Measurements from ENCODE around the gene CCDC9B. TPM values are rescaled to one million over a fixed set of nuclear protein-coding genes. Genes with fewer than 3 reads are reported as not detected.
A peak's percentile ranks its signal among the peaks of the same experiment; 100 is the strongest.

The CCDC9B gene
- total RNA-seq, 1 donor from 2014 or later = 9.8 TPM

DNA sequence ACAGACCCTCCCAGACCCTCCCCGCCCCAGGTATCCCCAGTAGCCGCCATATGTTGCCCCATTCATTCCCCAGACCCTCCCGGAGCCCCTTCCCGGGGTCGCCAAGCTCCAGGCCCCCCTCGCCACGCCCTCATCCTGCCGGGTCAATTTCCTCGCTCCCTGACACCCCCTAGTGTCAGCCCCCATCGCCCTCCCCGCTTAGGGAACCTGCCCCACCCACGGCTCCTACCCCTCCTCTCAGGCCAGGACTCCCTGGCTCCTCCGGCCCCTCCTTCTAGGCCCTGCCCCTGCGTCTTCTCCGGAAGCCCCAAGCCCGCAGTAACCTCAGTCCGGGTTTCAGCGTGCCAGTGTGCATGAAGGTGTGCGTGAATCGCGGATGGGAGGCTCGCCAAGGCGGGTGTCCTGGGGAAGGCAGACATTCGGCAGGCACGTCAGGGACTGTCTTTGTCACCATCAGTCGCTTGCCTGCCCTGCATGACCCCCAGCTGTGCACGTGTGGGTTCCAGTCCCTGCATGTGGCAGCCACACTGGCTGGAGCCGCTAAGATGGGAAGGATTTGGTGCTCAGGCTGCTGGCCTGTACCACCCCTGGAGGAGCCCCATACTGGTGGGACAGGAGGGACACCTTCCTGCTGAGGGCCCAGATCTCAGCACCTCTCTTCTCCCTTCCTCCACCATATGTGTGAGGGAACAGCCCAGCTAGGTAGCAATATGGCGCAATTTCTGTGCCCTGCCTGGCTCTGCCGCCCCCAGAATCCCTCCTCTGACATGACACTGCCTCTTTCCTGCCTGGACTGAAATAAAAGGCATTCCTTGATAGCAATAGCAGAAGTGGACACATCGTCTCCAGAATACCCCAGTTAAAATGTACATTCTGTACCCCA lies 18.0 kb upstream of the CCDC9B start:
- Histone ChIP-seq H3K27me3 (ENCODE audit: insufficient read depth, low read length) (peaks cover 7% of the 10 kb centered on the region), H3K79me2 (ENCODE audit: insufficient read depth, low read length) (no peaks in the 10 kb centered on the region), H3K4me3 (ENCODE audit: insufficient read depth, low read depth, low read length) (peak overlapping the region; percentile 49), H3K4me1 (ENCODE audit: insufficient read depth, low read length) (peaks cover 14% of the 10 kb centered on the region), H3K36me3 (ENCODE audit: insufficient read depth, low read length) (no peaks in the 10 kb centered on the region), H3K9me3 (ENCODE audit: insufficient read depth, low read depth, low read length) (no peaks in the 10 kb centered on the region), H3K9ac (ENCODE audit: low read length) (no peak overlapping the region), H2AFZ (ENCODE audit: low read depth, low read length) (peak overlapping the region; percentile 52), H3K27ac (ENCODE audit: low read depth, low read length) (no peak overlapping the region), H3K4me2 (ENCODE audit: low read length) (peak overlapping the region; percentile 91), H4K20me1 (ENCODE audit: insufficient read depth, low read length) (no peaks in the 10 kb centered on the region)
- Mint-ChIP-seq H3K27me3 (ENCODE audit: low read depth, unreplicated experiment) (peaks cover 52% of the 10 kb centered on the region), H3K27ac (ENCODE audit: unreplicated experiment) (no peak overlapping the region), H3K36me3 (ENCODE audit: low read depth, unreplicated experiment) (no peaks in the 10 kb centered on the region), H3K9me3 (ENCODE audit: unreplicated experiment) (no peaks in the 10 kb centered on the region), H3K4me3 (ENCODE audit: unreplicated experiment) (peak overlapping the region; percentile 77), H3K4me1 (ENCODE audit: low read depth, unreplicated experiment) (peaks cover 9% of the 10 kb centered on the region)
- TF ChIP-seq, protein P1, sequence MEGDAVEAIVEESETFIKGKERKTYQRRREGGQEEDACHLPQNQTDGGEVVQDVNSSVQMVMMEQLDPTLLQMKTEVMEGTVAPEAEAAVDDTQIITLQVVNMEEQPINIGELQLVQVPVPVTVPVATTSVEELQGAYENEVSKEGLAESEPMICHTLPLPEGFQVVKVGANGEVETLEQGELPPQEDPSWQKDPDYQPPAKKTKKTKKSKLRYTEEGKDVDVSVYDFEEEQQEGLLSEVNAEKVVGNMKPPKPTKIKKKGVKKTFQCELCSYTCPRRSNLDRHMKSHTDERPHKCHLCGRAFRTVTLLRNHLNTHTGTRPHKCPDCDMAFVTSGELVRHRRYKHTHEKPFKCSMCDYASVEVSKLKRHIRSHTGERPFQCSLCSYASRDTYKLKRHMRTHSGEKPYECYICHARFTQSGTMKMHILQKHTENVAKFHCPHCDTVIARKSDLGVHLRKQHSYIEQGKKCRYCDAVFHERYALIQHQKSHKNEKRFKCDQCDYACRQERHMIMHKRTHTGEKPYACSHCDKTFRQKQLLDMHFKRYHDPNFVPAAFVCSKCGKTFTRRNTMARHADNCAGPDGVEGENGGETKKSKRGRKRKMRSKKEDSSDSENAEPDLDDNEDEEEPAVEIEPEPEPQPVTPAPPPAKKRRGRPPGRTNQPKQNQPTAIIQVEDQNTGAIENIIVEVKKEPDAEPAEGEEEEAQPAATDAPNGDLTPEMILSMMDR (IDR thresholded peaks at IDR 0.05; ENCODE audit: insufficient read depth, low read depth, low read length) = no peak
- TF ChIP-seq EZH2 (IDR thresholded peaks at IDR 0.05; ENCODE audit: insufficient read depth, low read length) = no peak
- FAIRE-seq = no peak
- DNase-seq (ENCODE audit: low read depth) = no peak

DNA sequence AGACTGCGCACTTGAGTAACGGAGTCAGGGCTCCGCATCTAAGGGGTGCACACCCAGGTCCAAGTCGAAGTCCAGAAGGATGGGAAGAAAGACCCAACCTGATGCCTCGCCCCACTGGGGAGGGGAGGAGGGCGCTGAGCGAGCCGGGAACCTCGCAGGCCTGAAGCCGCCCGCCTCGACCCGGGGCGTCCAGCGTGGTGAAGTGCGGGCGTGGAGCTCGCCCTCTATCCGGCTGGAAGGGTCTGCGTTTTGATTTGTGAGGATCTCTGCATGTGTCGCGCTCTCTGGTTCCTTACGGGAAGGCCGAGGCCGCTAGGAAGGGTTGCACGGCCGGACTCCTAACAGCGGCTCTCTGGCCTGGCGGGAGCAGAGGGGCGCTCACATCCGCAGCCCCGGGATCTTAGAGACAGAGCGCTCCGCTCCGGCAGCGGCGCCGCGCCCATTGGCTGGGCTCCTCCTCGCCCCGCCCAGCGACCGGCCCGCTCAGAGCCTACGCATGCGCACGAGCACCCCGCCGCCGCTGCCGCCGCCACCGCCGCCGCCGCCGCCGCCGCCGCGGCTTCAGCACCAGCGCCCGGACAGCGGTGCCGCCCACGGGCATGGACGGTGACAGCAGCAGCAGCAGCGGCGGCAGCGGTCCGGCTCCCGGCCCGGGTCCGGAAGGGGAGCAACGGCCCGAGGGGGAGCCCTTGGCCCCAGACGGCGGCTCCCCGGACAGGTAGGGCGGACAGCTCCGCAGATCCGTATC lies 17.2 kb upstream of the CCDC9B start, which contains the start of gene DISP2:
Gene DISP2 (plus strand): TSS at position 497 of the 748 bp plus-strand sequence. CDS start 103 bp downstream, at position 600.
- Histone ChIP-seq H3K9ac (ENCODE audit: low read length) (no peak within 1 kb of the TSS), H3K27me3 (ENCODE audit: insufficient read depth, low read length) (peaks cover 7% of the 10 kb centered on the region), H3K4me3 (ENCODE audit: insufficient read depth, low read depth, low read length) (peak within 1 kb of the TSS; percentile 51), H4K20me1 (ENCODE audit: insufficient read depth, low read length) (no peaks in the 10 kb centered on the region), H3K9me3 (ENCODE audit: insufficient read depth, low read depth, low read length) (no peaks in the 10 kb centered on the region), H3K36me3 (ENCODE audit: insufficient read depth, low read length) (no peaks in the 10 kb centered on the region), H3K4me1 (ENCODE audit: insufficient read depth, low read length) (peaks cover 14% of the 10 kb centered on the region), H3K27ac (ENCODE audit: low read depth, low read length) (no peak within 1 kb of the TSS), H3K4me2 (ENCODE audit: low read length) (peak within 1 kb of the TSS; percentile 91), H2AFZ (ENCODE audit: low read depth, low read length) (peak within 1 kb of the TSS; percentile 93), H3K79me2 (ENCODE audit: insufficient read depth, low read length) (no peaks in the 10 kb centered on the region)
- Mint-ChIP-seq H3K36me3 (ENCODE audit: low read depth, unreplicated experiment) (no peaks in the 10 kb centered on the region), H3K27ac (ENCODE audit: unreplicated experiment) (no peak within 1 kb of the TSS), H3K27me3 (ENCODE audit: low read depth, unreplicated experiment) (peaks cover 50% of the 10 kb centered on the region), H3K4me1 (ENCODE audit: low read depth, unreplicated experiment) (peaks cover 11% of the 10 kb centered on the region), H3K4me3 (ENCODE audit: unreplicated experiment) (peak within 1 kb of the TSS; percentile 87), H3K9me3 (ENCODE audit: unreplicated experiment) (no peaks in the 10 kb centered on the region)
- FAIRE-seq (no peak), DNase-seq (ENCODE audit: low read depth) (peak; percentile 30)
- no peak for TF ChIP-seq EZH2 (IDR thresholded peaks at IDR 0.05; ENCODE audit: insufficient read depth, low read length)
- TF ChIP-seq, protein P1 (IDR thresholded peaks at IDR 0.05; ENCODE audit: insufficient read depth, low read depth, low read length) = no peak

Measured in astrocyte (in vitro differentiated cells and primary cell).